ENCODE results near the gene BRK1. TPM values are rescaled to one million over a fixed set of nuclear protein-coding genes. Genes with fewer than 3 reads are reported as not detected.
"Not testable (repeated sequence)": the region's sequence is repeated elsewhere in the genome, so short reads cannot be mapped to it uniquely, and the experiment has no call there.

Gene BRK1
- total RNA-seq, 1 donor from 2014 or later = 158 TPM

- not testable (repeated sequence) for DNase-seq (ENCODE audit: low spot score)
These were observed 60.7 kb downstream of the BRK1 start for GRCh38 chr3:10176150-10176549.

Other genes starting within 250 kb of the BRK1 start
- gene CIDEC, start 235.4 kb upstream of the BRK1 start, total RNA-seq = 1.1 TPM
- gene JAGN1, start 225.1 kb upstream of the BRK1 start, total RNA-seq = 26.6 TPM
- gene IL17RE, start 212.8 kb upstream of the BRK1 start, total RNA-seq = 11.9 TPM
- 34.0 TPM for gene IL17RC, start 198.6 kb upstream of the BRK1 start, total RNA-seq
- 37.0 TPM for gene CRELD1, start 181.8 kb upstream of the BRK1 start, total RNA-seq
- gene PRRT3, start 163.3 kb upstream of the BRK1 start, total RNA-seq = 3.5 TPM
- 63.1 TPM for gene EMC3, start 128.8 kb upstream of the BRK1 start, total RNA-seq
- 7.9 TPM for gene FANCD2, start 89.2 kb upstream of the BRK1 start, total RNA-seq
- gene FANCD2OS, start 7.4 kb upstream of the BRK1 start, total RNA-seq = not detected
- 55.3 TPM for gene VHL, start 26.1 kb downstream of the BRK1 start, total RNA-seq
- 20.3 TPM for gene IRAK2, start 49.2 kb downstream of the BRK1 start, total RNA-seq
- 37.8 TPM for gene TATDN2, start 132.8 kb downstream of the BRK1 start, total RNA-seq
- 0.81 TPM for gene GHRL, start 177.3 kb downstream of the BRK1 start, total RNA-seq
- gene SEC13, start 205.4 kb downstream of the BRK1 start, total RNA-seq = 82.9 TPM